Measurements from ENCODE around the gene GNAQ. TPM values are rescaled to one million over a fixed set of nuclear protein-coding genes. Genes with fewer than 3 reads are reported as not detected.

Gene GNAQ
- total and polyA plus RNA-seq, 2 donors (not counting 1 experiment from before 2014, with no cell fraction given): 30.4 to 74.3 TPM

- H3K4me1 ChIP-seq (ENCODE audit: control insufficient read depth, extremely low read depth, insufficient read depth, low read length): no peaks in the 10 kb centered on the region
- TF ChIP-seq CTCF (conservative IDR thresholded peaks at IDR 0.05 in 1 of 2, IDR thresholded peaks at IDR 0.05 in 1 of 2; ENCODE audit: low read depth in 1 of 2, low read length in 2 of 2) (no peak), EZH2 (IDR thresholded peaks at IDR 0.05; ENCODE audit: low read length, missing control alignments) (no peak)
- H2AFZ ChIP-seq (ENCODE audit: low read length): no peak overlapping the region
- no peak overlapping the region for H3K4me3 ChIP-seq (replicated peaks in 1 of 4; ENCODE audit: control extremely low read depth in 1 of 4, insufficient read depth in 1 of 4, low read depth in 3 of 4, low read length in 4 of 4)
- no peaks in the 10 kb centered on the region for H3K79me2 ChIP-seq (ENCODE audit: control insufficient read depth, insufficient read depth, low read length)
- H4K20me1 ChIP-seq (ENCODE audit: control insufficient read depth, extremely low read depth, insufficient read depth, low read length): no peaks in the 10 kb centered on the region
- no peak for DNase-seq (ENCODE audit: low read depth in 2 of 2)
- no peaks in the 10 kb centered on the region for H3K27me3 ChIP-seq (ENCODE audit: control insufficient read depth, insufficient read depth, low read length)
- H3K36me3 ChIP-seq (ENCODE audit: control insufficient read depth, insufficient read depth, low read length): no peaks in the 10 kb centered on the region
- no peak overlapping the region for H3K27ac ChIP-seq (ENCODE audit: insufficient read depth, low read length)
- H3K4me2 ChIP-seq (ENCODE audit: extremely low read depth, insufficient read depth, low read length): no peak overlapping the region
- no peak overlapping the region for H3K9ac ChIP-seq (ENCODE audit: insufficient read depth, low read length)
- no peaks in the 10 kb centered on the region for H3K9me3 ChIP-seq (ENCODE audit: control insufficient read depth, insufficient read depth, low read depth, low read length)
Measured at GRCh38 chr9:78041971-78042370, 10.4 kb upstream of the GNAQ start.

GRCh38 chr9:78040726-78041125 is 9.1 kb upstream of the GNAQ start:
- Histone ChIP-seq H3K27ac (ENCODE audit: insufficient read depth, low read length) (no peak overlapping the region), H3K4me3 (replicated peaks in 1 of 4; ENCODE audit: control extremely low read depth in 1 of 4, insufficient read depth in 1 of 4, low read depth in 3 of 4, low read length in 4 of 4) (no peak overlapping the region), H3K27me3 (ENCODE audit: control insufficient read depth, insufficient read depth, low read length) (no peaks in the 10 kb centered on the region), H3K79me2 (ENCODE audit: control insufficient read depth, insufficient read depth, low read length) (no peaks in the 10 kb centered on the region), H3K36me3 (ENCODE audit: control insufficient read depth, insufficient read depth, low read length) (no peaks in the 10 kb centered on the region), H3K4me2 (ENCODE audit: extremely low read depth, insufficient read depth, low read length) (no peak overlapping the region), H3K9ac (ENCODE audit: insufficient read depth, low read length) (no peak overlapping the region), H3K9me3 (ENCODE audit: control insufficient read depth, insufficient read depth, low read depth, low read length) (no peaks in the 10 kb centered on the region), H2AFZ (ENCODE audit: low read length) (no peak overlapping the region), H3K4me1 (ENCODE audit: control insufficient read depth, extremely low read depth, insufficient read depth, low read length) (no peaks in the 10 kb centered on the region), H4K20me1 (ENCODE audit: control insufficient read depth, extremely low read depth, insufficient read depth, low read length) (no peaks in the 10 kb centered on the region)
- DNase-seq (ENCODE audit: low read depth in 2 of 2): no peak
- TF ChIP-seq EZH2 (IDR thresholded peaks at IDR 0.05; ENCODE audit: low read length, missing control alignments) (no peak), CTCF (conservative IDR thresholded peaks at IDR 0.05 in 1 of 2, IDR thresholded peaks at IDR 0.05 in 1 of 2; ENCODE audit: low read depth in 1 of 2, low read length in 2 of 2) (no peak)

- TF ChIP-seq CTCF (conservative IDR thresholded peaks at IDR 0.05 in 1 of 2, IDR thresholded peaks at IDR 0.05 in 1 of 2; ENCODE audit: low read depth in 1 of 2, low read length in 2 of 2) (no peak), EZH2 (IDR thresholded peaks at IDR 0.05; ENCODE audit: low read length, missing control alignments) (no peak)
- Histone ChIP-seq H3K9ac (ENCODE audit: insufficient read depth, low read length) (no peak overlapping the region), H4K20me1 (ENCODE audit: control insufficient read depth, extremely low read depth, insufficient read depth, low read length) (no peaks in the 10 kb centered on the region), H3K27me3 (ENCODE audit: control insufficient read depth, insufficient read depth, low read length) (no peaks in the 10 kb centered on the region), H3K36me3 (ENCODE audit: control insufficient read depth, insufficient read depth, low read length) (no peaks in the 10 kb centered on the region), H3K9me3 (ENCODE audit: control insufficient read depth, insufficient read depth, low read depth, low read length) (no peaks in the 10 kb centered on the region), H3K4me2 (ENCODE audit: extremely low read depth, insufficient read depth, low read length) (no peak overlapping the region), H3K4me1 (ENCODE audit: control insufficient read depth, extremely low read depth, insufficient read depth, low read length) (peaks cover 3% of the 10 kb centered on the region), H3K4me3 (replicated peaks in 1 of 4; ENCODE audit: control extremely low read depth in 1 of 4, insufficient read depth in 1 of 4, low read depth in 3 of 4, low read length in 4 of 4) (no peak overlapping the region), H3K27ac (ENCODE audit: insufficient read depth, low read length) (no peak overlapping the region), H2AFZ (ENCODE audit: low read length) (no peak overlapping the region), H3K79me2 (ENCODE audit: control insufficient read depth, insufficient read depth, low read length) (no peaks in the 10 kb centered on the region)
- peak in 1 of 2 donors; percentile 33 for DNase-seq (ENCODE audit: low read depth in 2 of 2)
Measured at GRCh38 chr9:78038620-78039300, 7.1 kb upstream of the GNAQ start.

Measured in fibroblast of lung (primary cell).